Breast epithelium (tissue), 4 donors: ENCODE results near the gene PPARD. TPM values are rescaled to one million over a fixed set of nuclear protein-coding genes. Genes with fewer than 3 reads are reported as not detected.

Experiments used
- DNase-seq, 2 donors: peaks; one replicate each; pipeline ENCODE4 v3.0.0-alpha.2; 2019; ENCODE audit warnings: low spot score in 2 of 2
- H3K27ac ChIP-seq, 2 donors: fragments of 200-600 bp; sonication (generic) in 1 of 2; one replicate each; pipeline ENCODE4 v1.5.1; 2016 to 2019; ENCODE audit warnings: mild to moderate bottlenecking in 1 of 2
- H3K27me3 ChIP-seq, 2 donors: fragments of 200-600 bp; sonication (generic) in 1 of 2; one replicate each; pipeline versions ENCODE4 v1.5.1 to v1.6.0; 2017 to 2019; ENCODE audit warnings: control low read depth in 1 of 2, mild to moderate bottlenecking in 1 of 2
- H3K36me3 ChIP-seq: fragments of 200-600 bp; one replicate; pipeline ENCODE4 v1.5.1; 2019
- H3K4me1 ChIP-seq, 2 donors: fragments of 200-600 bp; sonication (generic); one replicate each; pipeline ENCODE4 v1.5.1; 2016 to 2019; ENCODE audit warnings: control low read depth in 1 of 2
- H3K4me3 ChIP-seq, 3 donors: fragments of 200-600 bp; sonication (generic); 1 replicate in 2 of 3; 2 replicates in 1 of 3; pipeline ENCODE4 v1.5.1; 2016 to 2019; ENCODE audit warnings: mild to moderate bottlenecking in 3 of 3, moderate library complexity in 2 of 3
- H3K9me3 ChIP-seq, 2 donors: fragments of 200-600 bp; sonication (generic) in 1 of 2; one replicate each; pipeline ENCODE4 v1.5.1; 2016 to 2019; ENCODE audit warnings: control low read depth in 1 of 2
- POLR2A ChIP-seq: fragments of 450-650 bp; IDR thresholded peaks from one replicate; pipeline ENCODE4 v1.6.1; 2016; ENCODE audit warnings: antibody characterized with exemption, mild to moderate bottlenecking, moderate library complexity
- POLR2AphosphoS5 ChIP-seq, 3 donors: sonication (generic); formaldehyde crosslinking; IDR thresholded peaks; one replicate each; pipeline ENCODE4 v1.6.1; 2017; ENCODE audit warnings: antibody characterized with exemption in 3 of 3
- intact Hi-C: fragments of 100-400 bp; cut with DNase I; formaldehyde crosslinking; loops from one replicate; pipeline ENCODE4 v1.15.1; 2023; ENCODE audit warnings: low total_unique reads
- total RNA-seq, 3 donors: library from RNA; depleted of rRNA; stranded (reverse); fragments of >200 nt; gene quantifications; one replicate each; pipeline ENCODE4 v1.1.0, GENCODE V29; 2016
- TF ChIP-seq, protein P1 (sequence below), 3 donors: fragments of 450-650 bp; IDR thresholded peaks; one replicate each; pipeline ENCODE4 v1.5.1; 2016 to 2017; ENCODE audit warnings: antibody characterized with exemption in 3 of 3, mild to moderate bottlenecking in 3 of 3, moderate library complexity in 3 of 3

PPARD gene
- total RNA-seq, 3 donors from 2014 or later, result 7.2 to 11.1 (median 10.7) TPM

DNA sequence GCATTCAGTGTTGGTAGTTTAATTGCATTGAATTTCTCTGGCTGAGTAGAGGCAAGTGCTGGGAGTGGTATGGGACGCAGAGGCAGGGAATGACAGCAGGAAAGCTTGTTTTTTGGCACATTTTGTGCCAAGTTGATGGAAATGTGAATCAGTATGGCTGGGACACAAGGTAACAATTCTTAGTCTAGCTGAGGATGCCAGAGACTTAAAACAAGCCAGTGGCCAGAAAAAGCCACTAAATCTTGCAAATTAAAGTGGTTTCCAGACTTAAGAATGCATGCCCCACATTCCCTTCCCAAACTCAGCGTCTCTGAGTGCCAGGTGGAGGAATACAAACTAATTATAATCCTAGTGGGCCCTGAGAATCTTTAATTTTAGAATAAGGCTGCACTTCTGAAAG, 35.9 kb downstream of the PPARD start:
- no peak for DNase-seq
- no peaks in the 10 kb centered on the region for H3K4me1 ChIP-seq
- H3K9me3 ChIP-seq, result no peaks in the 10 kb centered on the region
- no peaks in the 10 kb centered on the region for H3K36me3 ChIP-seq
- TF ChIP-seq POLR2AphosphoS5 (IDR thresholded peaks at IDR 0.05), result no peak
- no peak for TF ChIP-seq POLR2A
- TF ChIP-seq, protein P1, sequence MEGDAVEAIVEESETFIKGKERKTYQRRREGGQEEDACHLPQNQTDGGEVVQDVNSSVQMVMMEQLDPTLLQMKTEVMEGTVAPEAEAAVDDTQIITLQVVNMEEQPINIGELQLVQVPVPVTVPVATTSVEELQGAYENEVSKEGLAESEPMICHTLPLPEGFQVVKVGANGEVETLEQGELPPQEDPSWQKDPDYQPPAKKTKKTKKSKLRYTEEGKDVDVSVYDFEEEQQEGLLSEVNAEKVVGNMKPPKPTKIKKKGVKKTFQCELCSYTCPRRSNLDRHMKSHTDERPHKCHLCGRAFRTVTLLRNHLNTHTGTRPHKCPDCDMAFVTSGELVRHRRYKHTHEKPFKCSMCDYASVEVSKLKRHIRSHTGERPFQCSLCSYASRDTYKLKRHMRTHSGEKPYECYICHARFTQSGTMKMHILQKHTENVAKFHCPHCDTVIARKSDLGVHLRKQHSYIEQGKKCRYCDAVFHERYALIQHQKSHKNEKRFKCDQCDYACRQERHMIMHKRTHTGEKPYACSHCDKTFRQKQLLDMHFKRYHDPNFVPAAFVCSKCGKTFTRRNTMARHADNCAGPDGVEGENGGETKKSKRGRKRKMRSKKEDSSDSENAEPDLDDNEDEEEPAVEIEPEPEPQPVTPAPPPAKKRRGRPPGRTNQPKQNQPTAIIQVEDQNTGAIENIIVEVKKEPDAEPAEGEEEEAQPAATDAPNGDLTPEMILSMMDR (IDR thresholded peaks at IDR 0.05), result no peak
- H3K4me3 ChIP-seq, result no peak overlapping the region
- intact Hi-C loops, result no loop called here
- no peak overlapping the region for H3K27ac ChIP-seq
- H3K27me3 ChIP-seq, result no peaks in the 10 kb centered on the region

DNA sequence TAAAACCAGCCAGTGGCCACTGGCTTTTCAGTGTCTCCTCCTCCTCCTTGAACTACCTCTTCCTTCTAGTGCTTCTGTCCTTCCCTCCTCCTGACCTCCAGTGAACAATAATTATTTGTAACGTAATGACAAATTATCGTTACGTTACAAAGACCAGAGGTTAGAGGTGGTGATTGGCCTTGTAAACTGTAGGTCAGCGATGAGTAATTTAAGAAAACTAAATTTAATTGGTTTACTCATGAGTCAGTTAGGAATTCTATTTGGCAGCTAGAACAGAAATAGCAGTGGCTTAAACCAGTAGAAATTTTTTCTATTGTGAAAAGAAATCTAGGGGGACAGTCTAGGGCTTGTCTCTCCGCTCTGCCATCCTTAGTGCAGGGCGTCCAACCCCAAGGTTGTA, 38.8 kb downstream of the PPARD start:
- H3K9me3 ChIP-seq, result no peaks in the 10 kb centered on the region
- no peak for DNase-seq
- no peak overlapping the region for H3K27ac ChIP-seq
- no peaks in the 10 kb centered on the region for H3K27me3 ChIP-seq
- H3K36me3 ChIP-seq, result no peaks in the 10 kb centered on the region
- H3K4me3 ChIP-seq, result no peak overlapping the region
- H3K4me1 ChIP-seq, result no peaks in the 10 kb centered on the region
- intact Hi-C loops, result no loop called here
- TF ChIP-seq, protein P1 (IDR thresholded peaks at IDR 0.05), result no peak

DNA sequence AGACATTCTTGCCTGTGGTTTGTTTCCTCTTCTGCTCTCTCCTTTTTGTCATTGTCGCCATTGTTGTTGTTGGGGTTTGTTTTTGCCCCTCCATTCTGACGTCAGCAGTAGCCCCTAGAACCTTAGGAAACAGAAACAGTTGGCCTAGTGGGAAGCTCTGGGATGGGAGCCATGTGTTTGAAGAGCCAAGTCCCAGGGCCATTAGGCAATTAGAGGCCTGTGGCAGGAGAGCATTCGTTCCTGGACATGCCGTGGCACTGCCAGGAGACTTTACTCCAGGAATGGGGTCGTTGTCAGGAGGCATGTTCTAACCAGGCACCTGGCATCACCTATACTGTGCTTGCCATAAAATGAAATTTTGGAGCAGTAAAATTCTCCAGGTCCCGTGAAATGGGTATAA, 39.7 kb downstream of the PPARD start:
- no peaks in the 10 kb centered on the region for H3K4me1 ChIP-seq
- intact Hi-C loops, result no loop called here
- H3K27me3 ChIP-seq, result no peaks in the 10 kb centered on the region
- no peak for TF ChIP-seq POLR2A
- TF ChIP-seq, protein P1 (IDR thresholded peaks at IDR 0.05), result no peak
- no peak for TF ChIP-seq POLR2AphosphoS5 (IDR thresholded peaks at IDR 0.05)
- H3K4me3 ChIP-seq, result no peak overlapping the region
- H3K27ac ChIP-seq, result no peak overlapping the region
- H3K9me3 ChIP-seq, result no peaks in the 10 kb centered on the region
- H3K36me3 ChIP-seq, result no peaks in the 10 kb centered on the region
- DNase-seq, result no peak

DNA sequence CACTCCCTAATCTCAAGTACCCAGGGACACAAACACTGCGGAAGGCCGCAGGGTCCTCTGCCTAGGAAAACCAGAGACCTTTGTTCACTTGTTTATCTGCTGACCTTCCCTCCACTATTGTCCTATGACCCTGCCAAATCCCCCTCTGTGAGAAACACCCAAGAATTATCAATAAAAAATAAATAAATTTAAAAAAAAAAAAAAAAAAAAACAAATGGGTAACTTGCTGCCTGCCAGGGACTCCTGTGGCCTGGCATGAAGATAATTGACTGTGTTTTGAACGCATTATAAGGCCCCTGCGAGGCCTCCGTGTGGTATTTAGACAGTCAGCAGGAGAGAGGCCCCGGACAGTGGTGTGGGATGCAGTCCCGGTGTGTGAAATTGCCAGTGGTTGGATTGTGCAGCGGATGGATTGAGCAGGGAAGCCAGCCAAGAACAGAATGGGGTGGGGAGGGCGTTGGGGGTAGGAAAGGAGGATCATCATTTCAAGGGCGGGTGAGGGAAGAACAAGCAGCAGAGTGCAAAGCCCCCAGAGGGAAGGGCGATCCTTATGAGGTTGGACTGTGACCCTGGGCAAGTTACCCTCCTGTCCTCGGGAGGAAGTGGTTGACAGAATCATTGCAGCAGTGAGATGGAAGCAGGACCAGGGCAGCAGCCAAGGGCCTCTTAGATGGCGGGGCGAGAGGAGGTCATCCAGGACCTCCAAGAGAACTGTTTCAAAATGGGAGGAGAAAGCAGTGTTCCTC, 43.3 kb downstream of the PPARD start:
- no peak for TF ChIP-seq POLR2AphosphoS5 (IDR thresholded peaks at IDR 0.05)
- Histone ChIP-seq H3K27me3 (no peaks in the 10 kb centered on the region), H3K4me1 (no peaks in the 10 kb centered on the region), H3K4me3 (no peak overlapping the region), H3K9me3 (no peaks in the 10 kb centered on the region), H3K36me3 (no peaks in the 10 kb centered on the region), H3K27ac (no peak overlapping the region)
- intact Hi-C loops, result no loop called here
- no peak for DNase-seq

DNA sequence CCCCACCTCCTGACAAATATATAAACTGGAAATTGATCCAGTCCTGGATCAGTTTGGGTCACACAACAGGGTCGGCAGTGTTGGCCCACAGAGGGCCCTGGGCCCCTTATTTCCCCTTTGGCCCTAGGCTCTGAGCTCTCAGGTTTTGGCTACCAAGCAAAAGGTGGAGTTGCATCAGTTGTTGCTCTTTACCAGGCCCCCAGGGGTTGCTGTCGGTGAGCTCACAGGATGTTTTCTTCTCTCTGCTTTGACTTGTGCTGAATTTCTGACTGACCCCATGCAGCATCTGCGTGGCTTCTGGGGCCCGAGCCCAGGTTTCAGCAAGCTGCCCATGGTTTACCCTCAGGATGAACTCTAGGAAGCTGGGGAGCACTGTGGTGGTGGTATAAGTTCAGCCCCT, 44.6 kb downstream of the PPARD start:
- no peak overlapping the region for H3K4me3 ChIP-seq
- H3K27me3 ChIP-seq, result no peaks in the 10 kb centered on the region
- intact Hi-C loops, result no loop called here
- no peak overlapping the region for H3K27ac ChIP-seq
- H3K9me3 ChIP-seq, result no peaks in the 10 kb centered on the region
- TF ChIP-seq, protein P1 (IDR thresholded peaks at IDR 0.05), result no peak
- TF ChIP-seq POLR2AphosphoS5 (IDR thresholded peaks at IDR 0.05), result no peak
- no peak for TF ChIP-seq POLR2A
- no peak for DNase-seq
- no peaks in the 10 kb centered on the region for H3K36me3 ChIP-seq
- H3K4me1 ChIP-seq, result peaks cover 0 to 4% of the 10 kb centered on the region in 2 donors
